GM18520 (cell line): Measurements from ENCODE around the gene PALLD.
"Not testable (repeated sequence)": the region's sequence is repeated elsewhere in the genome, so short reads cannot be mapped to it uniquely, and the experiment has no call there.

ENCODE experiments used
- ATAC-seq: cut with Tn5 transposase; IDR thresholded peaks from one replicate; pipeline ENCODE4 v1.9.1; 2021; ENCODE audit not compliant: unreplicated experiment

PALLD gene

DNA sequence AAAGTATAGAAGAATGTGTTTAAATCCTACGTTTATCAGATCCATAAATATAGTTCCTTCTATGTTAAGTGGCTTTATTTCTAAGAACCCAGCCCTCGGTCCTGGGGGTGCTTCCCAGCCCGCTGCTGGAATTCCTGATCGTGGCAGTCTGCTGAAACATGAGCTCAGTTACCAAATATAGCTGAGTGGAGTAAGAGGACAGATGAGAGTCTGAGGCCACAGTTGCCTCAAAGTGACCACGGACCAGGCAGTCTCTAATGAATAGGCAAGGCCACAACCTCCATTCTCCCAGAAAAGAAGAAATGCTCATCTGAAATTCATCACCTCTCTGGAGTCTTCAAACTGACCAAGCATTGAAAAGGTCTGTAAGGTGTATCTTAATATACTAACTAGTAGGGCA lies at the start of gene PALLD:
Gene PALLD (plus strand): TSS at position 219 of the 400 bp plus-strand sequence.
- ATAC-seq = no peak

DNA sequence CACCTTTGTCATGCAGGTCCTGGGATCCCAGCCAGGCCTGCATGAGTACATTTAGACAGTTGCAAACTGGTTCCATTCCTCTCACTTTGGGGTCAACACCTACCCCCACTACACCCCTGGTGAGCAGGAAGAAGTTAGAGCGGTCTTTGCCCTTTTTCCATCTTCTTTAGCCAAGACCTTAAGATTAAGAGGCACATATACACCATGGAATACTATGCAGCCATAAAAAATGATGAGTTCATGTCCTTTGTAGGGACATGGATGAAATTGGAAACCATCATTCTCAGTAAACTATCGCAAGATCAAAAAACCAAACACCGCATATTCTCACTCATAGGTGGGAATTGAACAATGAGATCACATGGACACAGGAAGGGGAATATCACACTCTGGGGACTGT lies 47.8 kb upstream of the PALLD start:
- not testable (repeated sequence) for ATAC-seq

DNA sequence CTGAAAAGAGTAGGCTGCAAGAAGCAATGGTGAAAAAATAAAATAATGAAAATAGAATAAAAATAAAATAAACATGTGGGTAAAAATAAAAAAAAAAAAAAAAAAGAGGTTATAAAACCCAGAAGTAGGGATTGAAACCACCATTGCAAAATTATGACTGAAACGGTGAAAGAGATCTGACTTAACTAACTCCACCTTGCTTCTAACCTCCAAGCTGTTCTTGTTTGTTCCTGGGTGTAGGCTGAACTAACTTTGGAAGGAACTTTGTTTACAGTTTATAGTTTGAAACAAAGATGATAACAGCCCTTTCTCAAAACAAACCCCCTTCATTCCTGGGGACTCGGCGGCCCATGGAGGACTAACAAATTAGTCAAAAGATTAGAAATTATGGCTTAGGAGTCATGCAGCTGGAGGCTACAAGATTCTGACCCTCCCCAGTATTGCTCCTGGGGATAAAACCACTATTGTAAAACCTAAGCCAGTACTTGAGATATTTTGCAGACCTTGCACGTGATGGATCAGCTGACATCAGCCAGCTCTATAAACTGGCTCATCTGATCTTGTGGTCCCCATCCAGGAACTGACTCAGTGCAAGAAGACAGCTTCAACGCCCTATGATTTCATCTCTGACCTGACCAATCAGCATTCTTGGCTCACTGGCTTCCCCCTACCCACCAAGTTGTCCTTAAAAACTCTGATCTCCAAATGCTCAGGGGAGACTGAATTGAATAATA lies 47.0 kb upstream of the PALLD start:
- ATAC-seq = no peak

DNA sequence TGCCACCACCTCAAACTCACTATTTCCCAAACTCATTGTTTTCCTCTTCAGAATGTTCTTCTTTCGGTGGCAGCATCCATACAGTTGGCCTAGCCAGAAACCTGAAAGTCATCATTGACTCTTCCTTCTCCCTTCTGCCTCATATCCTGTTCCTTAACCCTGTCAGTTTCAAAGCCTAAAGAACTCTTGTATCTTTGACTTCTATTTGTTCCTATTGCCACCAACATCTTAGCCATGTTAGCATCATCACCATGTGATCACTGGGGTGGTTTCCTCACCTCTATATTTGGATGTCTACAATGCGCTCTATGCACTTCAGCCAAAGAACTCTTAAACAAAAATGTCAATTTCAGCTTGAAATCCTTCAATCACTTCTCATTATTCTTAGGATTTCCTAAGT lies 45.5 kb upstream of the PALLD start:
- peak; percentile 34 for ATAC-seq

DNA sequence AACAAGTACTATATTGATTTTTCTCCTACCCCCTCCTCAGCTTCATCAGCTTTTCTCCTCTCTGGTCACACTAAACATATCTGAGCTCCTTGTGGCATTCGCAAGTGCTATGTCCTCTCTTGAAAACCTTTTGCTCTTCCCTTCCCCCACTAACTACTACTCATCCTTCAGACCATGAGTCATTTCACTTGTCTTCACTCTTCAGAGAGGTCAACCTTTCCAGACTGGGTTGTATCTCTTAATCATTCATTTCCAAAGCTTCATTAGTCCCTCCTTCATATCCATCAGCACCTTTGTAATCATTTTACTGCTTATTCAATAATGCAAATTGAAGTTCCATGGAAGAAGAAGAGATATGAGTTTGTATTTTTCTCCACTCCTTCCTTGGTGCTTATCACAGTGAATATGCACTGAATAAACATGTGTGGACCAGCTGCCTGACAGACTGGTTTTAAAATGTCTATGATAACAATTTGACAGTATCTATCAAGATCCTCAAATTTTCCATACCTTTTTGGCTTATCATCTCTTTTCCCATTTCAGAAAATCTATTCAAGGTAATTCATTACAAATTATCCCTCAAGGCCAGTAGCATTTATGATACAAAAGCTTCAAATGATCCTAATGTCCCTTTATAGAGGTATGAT lies 45.0 kb upstream of the PALLD start:
- peak; percentile 98 for ATAC-seq

DNA sequence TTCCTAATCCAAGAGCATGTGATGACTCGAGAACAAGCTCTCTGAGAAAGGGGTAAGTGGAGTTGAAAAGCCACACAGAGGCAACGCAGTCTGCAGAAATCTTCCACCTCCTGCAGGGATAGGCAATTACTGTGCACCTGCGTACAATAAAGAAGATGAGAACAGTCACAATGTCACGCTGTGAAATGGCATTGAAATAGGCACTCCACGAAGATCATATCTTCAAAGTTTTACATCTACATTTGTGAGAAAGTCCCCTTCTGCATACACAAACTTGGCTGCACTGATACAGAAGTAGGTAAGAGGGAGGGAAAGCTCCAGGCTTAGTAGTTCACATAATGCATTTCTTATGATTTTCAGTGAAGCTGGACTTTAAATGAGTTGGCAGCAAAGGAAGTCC lies 43.7 kb upstream of the PALLD start:
- ATAC-seq = no peak

DNA sequence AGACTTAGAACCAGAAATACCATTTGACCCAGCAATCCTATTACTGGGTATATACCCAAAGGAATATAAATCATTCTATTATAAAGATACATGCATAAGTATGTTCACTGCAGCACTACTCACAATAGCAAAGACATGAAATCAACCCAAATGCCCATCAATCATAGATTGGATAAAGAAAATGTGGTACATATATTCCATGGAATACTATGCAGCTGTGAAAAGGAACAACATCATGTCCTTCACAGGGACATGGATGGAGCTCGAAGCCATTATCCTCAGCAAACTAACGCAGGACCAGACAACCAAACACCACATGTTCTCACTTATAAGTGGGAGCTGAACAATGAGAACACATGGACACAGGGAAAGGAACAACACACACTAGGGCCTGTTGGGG lies 38.6 kb upstream of the PALLD start:
- not testable (repeated sequence) for ATAC-seq

DNA sequence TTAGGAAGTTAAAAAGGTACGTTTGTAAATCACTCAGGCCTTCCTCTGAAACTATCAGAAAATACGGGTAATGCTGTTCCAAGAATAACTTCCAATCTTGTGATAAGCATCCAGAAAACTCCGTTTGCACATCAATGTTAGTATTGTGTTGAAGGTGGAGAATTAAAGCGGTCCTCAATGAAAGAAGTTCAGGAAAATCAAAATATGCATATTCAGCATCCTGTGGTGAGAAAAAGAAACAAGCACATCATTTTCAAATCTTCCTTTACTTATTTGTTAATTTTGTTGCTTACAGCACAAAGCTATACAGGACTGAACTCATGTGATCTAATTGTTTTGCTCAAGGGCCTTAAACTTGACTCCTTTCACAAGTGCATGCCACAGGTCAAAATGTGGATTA lies 35.0 kb upstream of the PALLD start:
- no peak for ATAC-seq

DNA sequence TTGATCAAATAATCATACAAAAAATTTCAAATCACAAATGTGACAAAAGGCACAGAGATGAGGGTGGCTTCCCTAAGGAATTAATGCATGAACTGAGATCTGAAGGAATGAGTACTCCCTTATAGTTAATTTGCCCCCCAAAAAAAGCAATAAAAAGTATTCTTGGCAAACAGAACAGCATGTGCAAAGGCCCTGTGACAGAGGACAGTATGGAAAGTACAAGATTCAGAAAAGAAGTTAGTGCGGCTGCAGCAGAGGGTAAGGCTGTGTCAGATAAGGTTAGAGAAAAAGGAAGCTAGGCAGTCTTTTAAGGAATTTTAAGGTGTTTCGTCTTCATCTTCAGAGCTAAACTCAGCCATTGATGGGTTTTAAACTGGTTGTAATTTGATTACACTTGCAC lies 23.9 kb upstream of the PALLD start:
- ATAC-seq = no peak

DNA sequence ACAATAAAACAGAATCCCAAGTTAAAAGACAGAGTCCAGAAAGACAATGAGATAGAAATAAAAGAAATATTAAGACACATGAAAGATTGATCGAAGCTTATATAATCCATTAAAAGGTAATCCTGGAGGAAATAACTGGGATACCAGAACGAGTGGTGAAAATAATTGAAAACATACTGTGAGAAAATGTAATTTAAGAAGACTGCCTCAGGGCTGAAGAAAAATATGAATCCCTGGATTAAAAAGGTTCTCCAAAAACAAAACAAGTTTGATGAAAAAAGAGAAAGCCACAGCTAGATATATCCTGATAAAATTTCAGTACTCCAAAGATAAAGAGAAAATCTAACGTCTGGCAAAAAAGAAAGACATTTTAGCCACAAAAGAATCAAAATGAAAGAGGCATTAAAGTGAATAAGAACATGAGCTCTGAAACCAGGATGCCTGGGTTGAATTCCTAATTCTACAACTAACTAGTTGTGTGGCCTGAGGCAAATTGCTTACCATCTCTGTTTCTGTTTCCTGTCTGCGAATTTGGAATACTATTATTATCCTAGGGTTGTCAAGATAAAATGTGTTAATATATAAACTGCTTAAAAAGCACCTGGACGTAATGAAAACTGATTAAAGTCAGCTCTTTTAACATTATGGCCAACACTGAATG lies 22.1 kb upstream of the PALLD start:
- no peak for ATAC-seq

DNA sequence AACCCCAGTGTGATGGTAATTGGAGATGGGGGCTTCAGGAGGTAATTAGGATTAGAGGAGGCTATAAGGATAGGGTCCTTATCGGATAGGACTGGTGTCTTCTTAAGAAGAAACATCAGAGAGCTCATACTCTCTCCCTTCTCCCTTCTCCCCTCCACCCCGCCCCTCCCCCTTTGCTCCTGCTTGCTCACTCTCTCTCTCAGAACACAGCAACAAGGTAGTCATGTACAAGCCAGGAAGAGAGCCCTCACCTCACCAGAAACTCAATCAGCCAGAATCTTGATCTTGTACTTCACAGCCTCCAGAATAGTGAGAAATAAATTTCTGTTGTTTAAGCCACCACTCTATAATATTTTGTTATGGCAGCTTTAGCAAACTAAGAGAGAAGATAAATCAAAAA lies 21.1 kb upstream of the PALLD start:
- ATAC-seq = no peak

DNA sequence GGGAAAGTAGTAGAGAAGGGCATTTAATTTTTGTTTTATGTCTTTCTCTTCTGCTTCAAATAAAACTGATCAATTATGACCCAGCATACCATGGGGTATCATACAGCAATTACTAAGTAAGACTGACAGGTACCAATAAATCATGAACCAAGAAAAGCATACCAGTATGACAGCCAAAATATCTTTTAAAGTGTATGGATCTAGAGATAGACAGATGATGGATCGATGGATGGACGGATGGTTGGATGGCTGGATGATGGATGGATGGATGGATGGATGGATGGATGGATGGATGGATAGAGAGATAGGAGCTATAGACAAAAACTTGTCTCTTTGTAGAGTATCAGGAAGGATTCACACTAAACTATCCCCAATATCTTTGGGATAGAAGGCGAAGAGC lies 18.0 kb upstream of the PALLD start:
- no peak for ATAC-seq

DNA sequence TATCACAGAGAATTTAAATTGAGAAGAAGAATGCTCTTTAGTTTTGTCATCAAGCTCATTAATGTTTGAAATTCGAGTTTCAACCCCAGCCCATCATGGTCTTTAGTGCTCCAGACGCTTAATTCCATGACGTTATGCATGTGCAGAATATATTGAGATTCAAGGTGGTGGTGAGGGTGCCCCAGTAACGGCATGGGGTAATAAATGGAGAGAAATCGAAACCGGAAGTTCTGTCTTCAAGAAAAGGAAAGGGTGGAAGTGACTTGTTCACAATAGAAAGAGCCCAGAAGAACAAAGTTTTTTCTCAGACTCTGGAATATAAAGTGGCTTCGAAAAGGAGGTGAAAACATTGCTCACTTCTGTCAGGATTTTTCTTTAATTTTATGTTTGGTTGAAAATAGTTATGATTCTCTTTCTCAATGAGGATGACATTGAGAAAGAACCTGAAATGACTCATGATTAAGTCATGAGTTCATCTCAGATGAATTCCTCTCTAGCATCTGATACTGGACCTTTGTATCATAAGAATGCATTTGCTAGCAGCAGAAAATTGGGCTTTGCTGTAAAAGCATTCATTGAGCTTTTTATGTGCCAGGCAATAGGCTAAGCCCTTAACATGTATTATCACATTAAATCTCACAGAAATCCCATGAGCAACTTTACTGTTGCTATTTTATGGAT lies 15.8 kb upstream of the PALLD start:
- ATAC-seq = peak; percentile 27

DNA sequence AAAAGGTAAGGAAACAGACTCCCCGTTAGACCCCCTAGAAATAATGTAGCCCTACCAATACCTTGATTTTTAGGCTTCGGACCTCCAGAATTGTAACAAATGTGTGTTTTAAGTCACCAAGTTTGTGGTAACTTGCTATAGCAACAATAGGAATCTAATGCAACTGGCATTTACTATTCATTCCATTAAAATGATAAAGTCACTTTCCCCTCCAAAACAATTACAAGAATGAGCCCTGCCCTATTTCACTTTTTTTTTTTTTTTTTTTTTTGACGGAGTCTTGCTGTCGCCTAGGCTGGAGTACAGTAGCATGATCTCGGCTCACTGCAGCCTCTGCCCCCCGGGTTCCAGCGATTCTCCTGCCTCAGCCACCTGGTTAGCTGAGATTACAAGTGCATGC lies 13.0 kb upstream of the PALLD start:
- no peak for ATAC-seq

DNA sequence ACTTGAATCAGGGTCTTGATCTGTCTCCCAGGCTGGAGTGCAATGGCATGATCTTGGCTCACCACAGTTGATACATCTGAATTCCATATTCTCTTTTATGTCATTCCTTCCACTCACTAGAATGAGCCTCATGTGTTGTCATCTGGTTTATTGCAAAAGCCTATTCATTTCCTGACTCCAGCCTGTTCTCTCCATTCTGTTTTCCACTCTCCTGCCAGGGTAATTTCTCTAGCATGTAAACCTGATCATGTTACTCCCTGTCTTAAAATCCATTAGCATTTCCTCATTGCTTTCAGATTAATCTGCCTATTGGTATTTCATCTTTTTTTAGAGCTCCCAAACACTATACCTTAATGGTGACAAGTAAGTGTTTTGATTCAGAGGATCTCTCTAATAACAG lies 12.2 kb upstream of the PALLD start:
- ATAC-seq = no peak

DNA sequence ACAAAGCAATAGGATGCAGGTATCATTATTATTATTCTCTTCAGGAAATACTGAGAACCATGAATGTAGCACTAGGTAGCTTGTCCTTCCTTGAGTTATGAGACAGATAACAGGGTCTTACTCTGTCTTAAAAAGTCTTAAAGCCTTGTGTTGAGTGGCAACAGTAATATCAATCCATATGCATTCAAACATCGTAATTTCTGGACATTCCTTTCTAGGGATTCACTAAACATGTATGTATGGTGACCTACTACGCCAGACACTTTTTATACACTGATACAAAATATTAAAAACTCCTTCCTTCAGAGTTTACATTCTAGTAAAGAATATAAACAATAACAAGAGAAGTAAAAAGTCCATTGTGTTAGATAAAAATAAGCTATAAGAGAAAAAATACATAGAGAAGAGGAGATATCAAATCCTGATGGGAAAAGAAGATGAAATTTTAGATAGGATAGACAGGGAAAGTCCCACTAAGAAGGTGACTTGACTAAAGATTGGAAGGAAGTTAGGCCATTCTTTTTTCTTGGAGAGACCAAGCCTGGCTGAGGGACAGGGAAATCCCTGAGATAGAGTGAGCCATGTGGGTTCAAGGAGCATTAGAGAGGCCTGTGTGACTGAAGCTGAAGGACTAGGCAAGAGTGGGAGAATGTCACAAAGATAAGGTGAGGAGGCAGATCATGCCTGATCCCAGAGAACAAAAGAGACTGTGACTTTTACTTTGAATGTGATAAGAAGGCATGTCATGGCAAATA lies 11.5 kb upstream of the PALLD start:
- no peak for ATAC-seq

DNA sequence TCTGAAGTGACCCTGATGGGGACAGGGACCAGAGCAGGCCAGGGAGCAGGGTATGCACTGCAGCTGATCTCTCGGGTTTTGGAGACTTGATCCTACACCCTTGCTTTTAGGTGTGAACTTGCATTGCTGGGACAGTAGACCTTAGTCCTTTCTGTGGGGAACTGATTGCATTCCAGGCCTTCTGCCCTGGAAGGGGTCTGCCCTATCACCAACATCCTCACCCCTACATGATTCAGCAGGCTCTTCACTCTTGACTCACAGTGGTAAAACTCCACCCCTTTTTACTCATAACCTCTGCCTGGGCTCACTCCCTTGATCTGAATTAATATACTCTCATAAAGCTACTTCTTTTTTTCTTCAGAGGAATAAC lies 10.0 kb upstream of the PALLD start:
- no peak for ATAC-seq

DNA sequence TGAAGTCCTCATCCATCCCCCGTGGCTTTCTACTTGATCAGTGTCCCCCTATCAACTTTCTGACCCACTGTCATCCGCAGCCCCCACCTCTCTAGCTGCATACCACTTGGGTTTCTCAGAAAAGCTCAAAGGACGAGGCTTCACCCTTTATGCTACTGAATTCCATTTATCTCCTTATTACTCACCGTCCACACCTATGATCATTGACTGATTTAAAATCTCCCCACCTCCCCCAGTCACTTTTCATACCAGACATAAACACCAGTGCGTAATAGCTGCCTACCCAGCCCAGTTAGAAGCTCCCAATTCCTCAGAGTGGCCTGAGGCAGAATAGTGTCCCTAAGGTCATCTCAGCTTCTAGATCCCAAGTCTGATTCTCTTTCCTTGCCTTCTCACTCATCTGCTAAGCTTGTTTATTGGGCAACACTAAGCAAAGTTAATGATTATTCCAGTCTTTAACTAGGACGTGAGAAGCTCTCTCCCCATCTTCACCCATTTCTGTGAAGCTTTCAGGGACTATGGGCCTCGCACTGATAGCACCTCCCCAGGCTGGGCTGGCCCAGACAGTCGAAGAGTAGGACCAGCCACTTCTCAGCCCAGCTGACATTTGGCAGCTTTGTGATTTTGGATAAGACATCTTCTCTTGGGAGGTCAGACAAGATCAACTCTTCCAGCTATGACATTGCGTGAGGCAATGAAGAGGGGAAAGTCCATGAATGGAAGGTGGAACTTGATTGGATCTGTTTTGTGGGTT lies 9.4 kb upstream of the PALLD start:
- no peak for ATAC-seq

DNA sequence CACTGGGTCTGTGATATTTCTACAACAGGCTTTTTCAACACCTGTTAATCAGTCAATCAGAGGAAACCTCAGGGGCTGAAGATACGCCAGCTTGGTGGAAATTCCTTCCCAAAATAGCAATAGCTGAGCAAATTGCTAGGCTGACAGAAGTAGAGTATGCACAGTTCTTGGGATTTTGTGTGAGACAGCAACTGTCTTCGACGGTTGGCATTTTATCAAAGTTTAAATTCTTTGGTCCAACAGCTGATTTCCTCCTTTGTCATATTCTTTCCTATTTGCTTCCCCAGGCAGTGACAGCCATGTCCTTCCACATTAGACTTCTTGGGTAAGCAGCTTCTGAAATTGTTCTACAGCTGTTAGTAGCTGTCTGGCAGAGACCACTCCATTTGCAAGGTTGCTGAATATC lies 8.0 kb upstream of the PALLD start:
- no peak for ATAC-seq

DNA sequence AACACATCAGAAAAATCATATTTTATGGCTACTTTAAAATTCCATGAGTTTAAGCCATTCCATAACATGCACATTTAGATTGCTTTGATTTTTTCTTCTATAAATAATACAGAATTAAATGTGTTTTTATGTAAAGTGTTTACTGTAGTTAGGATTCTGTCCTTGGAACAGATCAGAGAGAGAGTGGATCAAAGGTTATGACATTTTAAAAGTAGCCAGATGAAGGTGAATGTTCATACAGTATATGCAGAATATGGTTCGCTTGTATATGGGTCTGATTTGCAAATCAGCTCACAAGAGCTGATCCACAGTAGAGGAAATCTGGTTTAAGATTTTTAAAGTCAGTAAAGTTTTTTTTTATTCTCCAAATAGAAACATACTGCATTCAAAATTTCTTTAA lies 7.2 kb upstream of the PALLD start:
- no peak for ATAC-seq
